Stimulated activated CD8-positive, alpha-beta memory T cell treated with anti-CD3 and anti-CD28 coated beads, Interleukin-4, amount 100 ng/mL, for 1 hour (primary cell): Measurements from ENCODE around the gene NFAT5.
"Not testable (repeated sequence)": the region's sequence is repeated elsewhere in the genome, so short reads cannot be mapped to it uniquely, and the experiment has no call there.

ENCODE experiments used
- DNase-seq, 2 donors: peaks; one replicate each; pipeline ENCODE4 v3.0.0-alpha.2; 2020; ENCODE audit warnings: low read depth in 2 of 2, low spot score in 1 of 2

Gene NFAT5

DNA sequence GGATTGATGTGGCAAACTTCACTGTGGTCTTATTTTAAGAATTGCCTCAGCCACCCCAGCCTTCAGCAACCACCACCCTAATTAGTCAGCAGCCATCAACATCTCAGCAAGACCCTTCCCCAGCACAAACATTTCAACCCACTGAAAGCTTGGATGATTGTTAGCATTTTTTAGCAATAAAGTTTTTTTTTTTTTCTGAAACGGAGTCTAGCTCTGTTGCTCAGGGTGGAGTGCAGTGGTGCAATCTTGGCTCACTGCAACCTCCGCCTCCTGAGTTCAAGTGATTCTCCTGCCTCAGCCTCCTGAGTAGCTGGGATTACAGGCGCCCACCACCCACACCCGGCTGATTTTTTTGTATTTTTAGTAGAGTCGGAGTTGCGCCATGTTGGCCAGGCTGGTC lies 19.1 kb upstream of the NFAT5 start:
- not testable (repeated sequence) for DNase-seq

DNA sequence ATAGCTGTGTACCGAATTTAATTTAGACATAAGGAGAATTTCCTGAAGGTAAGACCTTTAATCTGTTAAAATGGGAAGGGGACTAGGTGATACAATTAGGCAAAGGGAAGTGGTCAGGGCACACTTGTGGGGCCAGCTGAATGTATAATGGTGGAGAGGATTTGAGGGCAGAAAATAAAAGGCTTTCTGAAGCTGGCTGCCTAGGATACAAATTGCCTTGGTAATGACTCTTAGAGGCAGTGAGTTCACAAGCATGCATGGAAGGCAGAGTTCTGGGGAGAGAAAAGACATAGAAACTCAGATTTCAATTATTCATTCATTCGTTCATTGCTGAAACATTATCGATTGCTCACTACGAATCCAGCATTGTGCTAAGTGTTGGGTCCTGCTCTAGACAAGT lies 12.4 kb upstream of the NFAT5 start:
- no peak for DNase-seq

DNA sequence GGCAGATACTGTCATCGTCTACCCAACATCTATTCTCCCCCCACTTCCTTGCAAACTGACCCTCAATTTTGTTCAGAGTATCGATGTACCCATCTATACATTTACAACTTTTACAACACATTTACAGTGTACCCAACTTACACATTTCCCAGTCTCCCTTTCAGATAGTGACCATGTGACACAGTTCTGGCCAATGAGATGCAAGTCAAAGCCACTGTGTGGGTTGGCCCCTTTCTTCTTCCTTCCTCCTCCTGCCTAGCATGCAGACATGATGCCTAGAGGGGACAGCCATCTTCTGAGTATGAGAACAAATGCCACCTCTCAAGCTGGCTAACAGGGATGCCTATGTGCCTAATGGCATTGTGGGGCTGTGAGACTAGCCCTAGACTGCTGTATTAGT lies 11.3 kb upstream of the NFAT5 start:
- DNase-seq, result no peak

DNA sequence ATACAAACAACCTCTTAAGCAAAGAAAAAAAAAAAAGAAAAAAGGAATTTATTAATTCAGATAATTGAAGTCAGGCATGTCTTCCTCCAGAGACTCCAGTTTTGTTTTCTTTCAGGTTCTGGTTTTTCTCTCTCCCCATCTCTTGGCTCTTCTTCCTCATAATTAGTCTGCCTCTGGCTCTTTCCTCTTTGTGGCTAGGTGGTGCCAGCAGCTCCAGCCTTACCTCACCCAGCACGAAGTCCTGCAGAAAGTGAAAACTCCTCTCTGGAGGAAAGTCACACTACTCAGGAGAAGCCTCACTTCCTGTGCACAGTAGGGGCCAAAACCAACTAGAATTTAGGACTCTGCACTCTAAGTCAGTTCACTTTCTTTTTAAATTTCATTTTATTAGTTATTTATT lies 10.3 kb upstream of the NFAT5 start:
- no peak for DNase-seq

DNA sequence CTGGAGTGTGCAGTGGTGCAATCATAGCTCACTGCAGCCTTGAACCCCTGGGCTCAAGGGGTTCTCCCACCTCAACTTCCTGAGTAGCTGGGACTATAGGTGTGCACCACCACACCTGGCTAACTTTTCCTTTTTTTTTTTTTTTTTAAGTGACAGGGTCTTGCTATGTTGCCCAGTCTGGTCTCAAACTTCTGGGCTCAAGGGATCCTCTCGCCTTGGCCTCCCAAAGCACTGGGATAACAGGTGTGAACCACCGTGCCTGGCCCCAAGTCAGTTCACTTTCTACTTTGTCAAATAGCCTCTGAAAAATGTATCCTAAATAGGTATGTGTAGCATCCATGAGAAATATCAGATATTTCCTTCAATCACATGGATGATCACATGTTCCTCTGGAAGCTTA lies 9.9 kb upstream of the NFAT5 start:
- DNase-seq, result no peak

DNA sequence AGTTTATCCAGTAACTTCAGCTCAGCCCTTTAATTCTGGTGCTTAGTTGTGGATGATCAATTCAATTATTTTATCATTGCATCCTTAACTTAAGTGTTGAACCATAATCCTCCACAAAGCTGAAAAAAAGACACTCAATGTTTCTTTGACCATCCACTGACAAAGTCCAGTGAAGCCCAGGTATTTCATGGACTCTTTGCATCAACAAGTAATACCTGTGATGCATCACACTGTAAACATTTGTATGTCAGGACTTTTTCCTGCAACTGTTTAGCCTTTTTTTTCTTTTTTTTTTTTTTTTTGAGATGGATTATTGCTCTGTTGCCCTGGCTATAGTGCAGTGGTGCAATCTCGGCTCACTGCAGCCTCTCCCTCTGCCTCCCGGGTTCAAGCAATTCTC lies 6.6 kb upstream of the NFAT5 start:
- DNase-seq, result no peak

DNA sequence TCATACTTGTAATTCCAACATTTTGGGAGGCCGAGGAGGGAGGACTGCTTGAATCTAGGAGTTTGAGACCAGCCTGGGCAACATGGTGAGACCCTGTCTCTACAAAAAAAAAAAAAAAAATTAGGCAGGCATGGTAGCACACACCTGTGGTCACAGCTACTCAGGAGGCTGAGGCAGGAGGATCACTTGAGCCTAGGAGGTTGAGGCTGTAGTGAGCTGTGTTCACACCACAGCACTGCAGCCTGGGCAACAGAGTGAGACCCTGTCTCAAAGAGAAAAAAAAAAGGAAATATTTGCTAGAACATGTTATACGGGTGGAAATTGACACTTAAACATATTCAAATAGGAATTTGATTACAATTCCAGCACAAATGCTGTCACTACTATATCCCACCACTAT lies 4.4 kb upstream of the NFAT5 start:
- not testable (repeated sequence) for DNase-seq

DNA sequence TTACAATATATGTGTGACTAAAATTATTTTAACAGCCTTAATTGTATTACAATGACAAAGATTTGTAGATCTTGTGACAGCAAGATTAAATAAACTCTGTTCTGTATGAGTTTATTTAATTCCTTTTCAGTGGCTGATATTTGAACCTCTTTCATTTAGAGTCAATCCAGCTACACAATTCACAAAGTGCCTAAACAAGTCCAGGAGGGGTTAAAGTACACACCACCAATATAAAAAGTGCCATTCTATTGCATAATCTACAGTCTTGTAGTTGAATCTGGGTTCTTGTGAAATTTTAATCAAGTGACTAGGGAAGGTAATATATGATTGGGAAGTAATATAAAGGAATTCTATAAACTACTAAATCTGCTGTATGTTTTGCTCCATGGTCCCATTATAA lies 3.9 kb upstream of the NFAT5 start:
- DNase-seq, result no peak

DNA sequence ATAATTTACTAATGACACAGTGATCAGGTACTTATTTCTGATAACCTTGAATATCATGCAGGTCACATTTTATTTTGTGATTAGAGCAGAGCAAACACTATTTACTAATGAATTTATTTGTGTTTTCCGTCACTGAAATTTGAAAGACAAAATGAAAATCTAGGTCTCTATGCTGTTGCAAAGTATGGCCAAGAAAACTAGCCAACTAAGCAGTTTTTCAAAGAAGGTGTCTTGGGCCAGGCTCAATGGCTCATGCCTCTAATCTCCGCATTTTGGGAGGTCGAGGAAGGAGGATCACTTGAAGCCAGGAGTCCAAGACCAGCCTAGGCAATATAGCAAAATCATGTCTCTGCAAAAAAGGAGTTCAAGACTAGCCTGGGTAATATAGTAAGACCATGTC lies 3.0 kb upstream of the NFAT5 start:
- DNase-seq, result no peak

DNA sequence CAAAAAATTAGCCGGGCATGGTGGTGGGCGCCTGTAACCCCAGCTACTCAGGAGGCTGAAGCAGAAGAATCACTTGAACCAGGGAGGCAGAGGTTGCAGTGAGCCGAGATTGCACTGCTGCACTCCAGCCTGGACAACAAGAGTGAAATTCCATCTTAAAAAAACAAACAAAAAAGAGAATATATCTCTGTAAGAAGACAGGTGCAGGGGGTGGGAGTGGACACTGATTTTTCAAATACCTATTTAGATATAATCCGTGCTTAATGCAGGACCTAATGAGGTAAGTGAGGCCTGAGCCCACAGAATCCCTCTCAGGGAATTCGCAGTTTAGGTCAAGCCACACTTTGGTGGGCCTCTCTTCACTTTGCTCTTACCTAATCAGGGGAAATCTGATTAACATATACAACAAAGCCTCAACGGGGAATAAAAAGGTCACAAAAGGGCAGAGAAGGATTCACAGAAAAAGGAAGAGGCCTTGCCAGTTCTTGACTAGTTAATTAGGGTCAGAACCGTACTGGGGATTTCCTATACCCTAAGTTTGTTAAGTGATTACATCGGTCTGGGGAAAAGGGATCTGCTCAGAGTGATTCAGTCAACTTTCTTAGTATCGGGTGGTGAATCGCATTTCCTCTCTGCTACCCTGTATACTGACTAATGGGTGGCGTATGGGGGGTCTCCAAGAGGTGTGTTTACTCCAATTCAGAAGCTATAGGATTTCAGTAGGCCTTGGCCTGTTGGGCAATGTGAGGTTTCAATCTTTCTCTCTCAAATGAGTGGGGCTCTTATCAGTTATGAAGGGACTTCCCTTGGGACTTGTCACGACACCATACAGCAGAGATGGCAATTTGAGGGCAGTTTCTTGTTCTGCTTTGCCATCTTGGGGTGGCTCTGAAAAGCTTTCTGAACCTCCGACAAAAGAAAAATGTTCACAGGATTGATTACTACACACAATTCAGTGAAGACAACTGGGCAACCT lies 1.9 kb upstream of the NFAT5 start:
- DNase-seq, result peak in 1 of 2 donors; percentile 35

DNA sequence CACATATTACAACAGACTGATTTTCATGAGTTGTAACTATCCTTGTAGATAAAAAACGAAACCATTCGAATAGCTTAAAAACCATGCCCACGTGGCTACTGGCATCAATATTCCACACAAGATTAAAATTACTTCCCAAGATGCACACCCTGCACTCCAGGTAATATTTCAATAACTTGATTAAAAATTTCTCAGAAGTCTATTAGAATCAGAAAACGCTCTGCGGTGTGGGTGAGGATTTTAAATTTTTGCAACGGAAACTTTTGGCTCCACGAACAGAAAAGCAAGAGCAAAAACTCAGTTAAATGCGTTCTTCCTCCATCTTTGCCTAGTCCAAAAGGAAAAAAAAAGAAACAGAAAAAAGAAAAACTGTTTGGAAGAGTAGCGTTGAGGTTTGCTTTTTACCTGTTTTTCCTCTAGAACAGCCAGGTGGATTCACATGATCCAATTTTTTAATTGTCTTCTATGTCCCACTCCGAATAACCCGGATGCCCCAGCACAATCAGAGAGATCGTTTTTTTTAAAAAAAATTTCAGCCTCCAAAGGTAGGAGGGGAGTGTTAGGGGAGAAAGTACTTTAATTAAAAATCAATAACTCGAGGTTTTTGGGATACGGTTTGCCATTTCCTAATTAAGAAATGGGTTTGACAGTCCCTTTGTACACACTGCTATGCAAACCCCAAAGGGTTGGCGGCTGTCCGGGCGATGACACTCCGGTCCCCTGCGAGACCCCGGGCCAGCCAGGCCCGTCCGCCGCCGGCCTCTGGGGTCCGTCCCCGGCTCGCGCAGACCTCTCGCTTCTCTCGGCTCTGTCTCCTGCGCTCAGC lies 708 bp upstream of the NFAT5 start:
- DNase-seq, result no peak

DNA sequence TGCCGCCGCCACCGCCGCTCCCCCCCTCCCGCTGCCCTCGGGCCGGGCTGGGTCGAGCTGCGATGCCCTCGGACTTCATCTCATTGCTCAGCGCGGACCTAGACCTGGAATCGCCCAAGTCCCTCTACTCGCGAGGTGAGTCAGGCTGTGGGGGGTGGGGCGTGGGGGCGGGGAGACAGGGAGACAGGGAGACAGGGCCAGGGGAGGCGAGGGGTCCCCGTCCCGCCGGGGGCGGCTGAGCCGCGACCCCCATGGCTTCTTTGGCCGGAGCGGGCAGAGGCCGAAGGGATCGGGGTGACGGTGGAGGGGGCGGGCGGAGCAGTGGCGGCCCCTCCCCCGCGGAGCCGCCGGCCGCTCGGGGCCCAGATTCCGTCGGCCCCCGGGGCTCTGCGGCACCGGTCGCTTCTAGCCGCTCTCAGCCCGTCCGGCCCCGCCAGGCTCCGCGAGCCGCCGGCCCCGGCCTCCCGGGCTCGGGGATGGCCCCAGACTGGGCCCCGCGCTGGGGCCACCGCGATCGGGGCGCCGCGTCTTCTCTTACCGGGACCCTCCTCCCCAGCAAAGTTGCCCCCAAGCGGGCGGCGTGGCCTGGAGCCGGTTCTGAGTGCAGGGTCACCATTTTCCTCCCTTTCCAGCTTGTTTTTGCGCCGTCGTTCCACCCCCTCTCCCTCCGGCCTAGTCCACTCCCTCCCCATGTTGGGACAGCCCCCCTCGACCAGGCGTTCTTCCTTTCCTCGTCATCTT lies 644 bp downstream of the NFAT5 start:
- DNase-seq, result no peak

DNA sequence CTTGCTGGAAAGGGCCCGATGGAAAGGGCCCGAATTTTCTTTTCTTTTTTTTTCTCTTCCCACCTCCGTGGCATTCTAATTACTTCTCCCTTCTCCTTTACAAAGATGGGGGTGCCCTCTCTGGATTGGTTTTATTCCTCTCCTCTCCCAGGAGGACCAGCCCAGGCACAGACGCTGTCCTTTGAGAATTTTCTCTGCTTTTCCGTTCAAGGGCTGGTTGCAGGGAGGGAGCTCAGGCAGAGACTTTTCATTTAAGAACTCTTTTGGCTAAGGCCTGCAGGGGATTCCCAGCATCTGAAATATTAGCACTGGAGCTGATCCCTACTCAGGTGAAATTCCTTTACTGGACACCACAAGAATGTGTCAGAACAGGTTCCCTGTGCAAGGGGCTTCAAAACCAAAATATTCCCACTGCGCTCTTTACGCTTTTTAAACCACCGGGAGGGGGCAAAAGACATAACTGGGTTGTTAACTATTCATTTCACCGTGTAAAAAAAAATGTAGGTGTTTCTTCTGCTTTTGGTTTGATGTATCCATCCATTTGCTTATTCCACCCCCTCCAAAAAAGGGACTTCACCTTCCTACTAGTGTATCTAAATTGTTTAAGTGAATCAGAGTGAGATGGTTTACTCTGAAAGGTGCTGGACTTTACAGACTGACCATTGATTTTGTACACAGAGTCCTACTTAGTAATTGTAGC lies 1.4 kb downstream of the NFAT5 start:
- no peak for DNase-seq

DNA sequence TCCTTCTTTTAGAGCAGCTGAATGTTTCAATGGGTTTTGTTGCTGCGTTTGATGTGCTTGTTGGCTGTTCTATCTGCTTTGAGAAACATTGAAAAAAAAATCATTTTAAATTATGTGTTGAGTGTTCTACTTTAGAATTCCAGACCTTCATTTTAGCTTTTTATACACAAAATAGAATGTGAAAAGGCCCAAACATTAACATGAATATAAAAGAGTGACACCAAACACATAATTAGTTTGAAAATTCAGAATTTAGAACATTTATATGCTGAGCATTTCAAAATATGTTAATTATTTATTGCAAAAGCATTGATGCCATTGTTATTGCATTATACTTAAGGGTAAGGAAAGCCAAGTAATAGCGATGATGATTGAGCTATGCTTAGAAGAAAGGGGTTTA lies 2.9 kb downstream of the NFAT5 start:
- no peak for DNase-seq

DNA sequence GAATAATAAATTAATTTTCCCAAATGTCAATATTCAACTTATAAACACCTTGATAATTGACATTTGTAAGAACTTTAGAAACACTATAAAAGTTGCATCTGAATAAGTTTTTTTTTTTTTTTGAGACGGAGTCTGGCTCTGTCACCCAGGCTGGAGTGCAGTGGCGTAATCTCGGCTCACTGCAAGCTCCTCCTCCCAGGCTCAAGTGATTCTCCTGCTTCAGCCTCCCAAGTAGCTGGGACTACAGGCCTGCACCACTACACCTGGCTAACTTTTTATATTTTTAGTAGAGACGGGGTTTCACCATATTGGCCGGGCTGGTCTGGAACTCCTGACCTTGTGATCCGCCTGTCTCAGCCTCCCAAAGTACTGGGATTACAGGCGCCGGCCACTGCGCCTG lies 13.0 kb downstream of the NFAT5 start:
- not testable (repeated sequence) for DNase-seq

DNA sequence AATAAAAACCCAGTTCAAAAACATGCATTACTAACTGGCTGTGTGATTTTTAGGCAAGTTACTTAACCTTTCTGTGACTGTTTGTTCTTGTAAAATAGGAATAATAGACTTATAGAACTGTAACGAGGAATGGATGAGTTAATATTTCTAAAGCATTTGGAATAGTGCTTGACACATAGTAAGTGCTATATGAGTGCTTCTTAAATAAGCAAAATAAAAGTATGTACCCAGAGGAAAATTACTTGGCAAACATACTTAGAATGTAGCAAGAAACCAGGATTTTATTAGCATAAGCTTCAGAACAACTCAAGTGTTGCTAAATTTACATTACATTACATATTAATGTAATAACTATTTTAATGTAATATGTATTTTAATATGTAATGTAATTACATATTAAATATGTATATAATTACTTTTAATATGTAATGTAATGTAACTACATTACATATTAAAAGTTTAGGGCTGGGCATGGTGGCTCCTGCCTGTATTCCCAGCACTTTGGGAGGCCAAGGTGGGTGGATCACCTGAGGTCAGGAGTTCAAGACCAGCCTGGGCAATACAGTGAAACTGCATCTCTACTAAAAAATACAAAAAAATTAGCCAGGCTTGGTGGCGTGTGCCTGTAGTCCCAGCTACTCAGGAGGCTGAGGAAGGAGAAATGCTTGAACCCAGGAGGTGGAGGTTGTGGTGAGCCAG lies 14.2 kb downstream of the NFAT5 start:
- no peak for DNase-seq

DNA sequence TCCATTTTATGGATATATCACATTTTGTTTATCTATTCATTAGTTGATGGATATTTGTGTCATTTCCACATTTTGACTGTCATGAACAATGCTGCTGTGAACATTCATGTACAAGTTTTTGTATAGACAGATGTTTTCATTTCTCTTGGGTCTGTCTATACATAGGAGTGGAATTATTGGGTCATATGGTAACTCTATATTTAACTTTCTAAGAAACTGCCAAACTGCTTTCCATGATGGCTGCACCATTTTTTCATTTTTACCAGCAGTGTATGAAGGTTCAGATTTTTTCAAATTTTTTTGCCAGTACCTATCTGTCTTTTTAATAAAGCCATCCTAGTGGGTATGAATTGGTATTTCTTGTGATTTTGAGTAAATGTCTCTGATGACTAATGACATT lies 15.5 kb downstream of the NFAT5 start:
- no peak for DNase-seq

DNA sequence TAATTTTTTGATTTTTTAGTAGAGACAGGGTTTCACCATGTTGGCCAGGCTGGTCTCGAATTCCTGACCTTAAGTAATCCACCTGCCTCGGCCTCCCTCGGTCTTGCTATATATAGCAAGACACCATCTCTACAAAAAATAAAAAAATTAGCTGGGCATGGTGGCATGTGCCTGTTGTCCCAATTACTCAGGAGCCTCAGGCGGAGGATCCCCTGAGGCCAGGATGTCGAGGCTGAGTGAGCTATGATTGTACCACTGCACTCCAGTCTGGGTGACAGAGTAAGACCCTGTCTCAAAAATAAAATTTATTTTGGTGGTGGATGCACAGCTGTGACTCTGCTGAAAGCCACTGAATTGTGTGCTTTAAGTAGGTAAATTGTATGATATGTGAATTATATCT lies 18.7 kb downstream of the NFAT5 start:
- DNase-seq, result not testable (repeated sequence)

DNA sequence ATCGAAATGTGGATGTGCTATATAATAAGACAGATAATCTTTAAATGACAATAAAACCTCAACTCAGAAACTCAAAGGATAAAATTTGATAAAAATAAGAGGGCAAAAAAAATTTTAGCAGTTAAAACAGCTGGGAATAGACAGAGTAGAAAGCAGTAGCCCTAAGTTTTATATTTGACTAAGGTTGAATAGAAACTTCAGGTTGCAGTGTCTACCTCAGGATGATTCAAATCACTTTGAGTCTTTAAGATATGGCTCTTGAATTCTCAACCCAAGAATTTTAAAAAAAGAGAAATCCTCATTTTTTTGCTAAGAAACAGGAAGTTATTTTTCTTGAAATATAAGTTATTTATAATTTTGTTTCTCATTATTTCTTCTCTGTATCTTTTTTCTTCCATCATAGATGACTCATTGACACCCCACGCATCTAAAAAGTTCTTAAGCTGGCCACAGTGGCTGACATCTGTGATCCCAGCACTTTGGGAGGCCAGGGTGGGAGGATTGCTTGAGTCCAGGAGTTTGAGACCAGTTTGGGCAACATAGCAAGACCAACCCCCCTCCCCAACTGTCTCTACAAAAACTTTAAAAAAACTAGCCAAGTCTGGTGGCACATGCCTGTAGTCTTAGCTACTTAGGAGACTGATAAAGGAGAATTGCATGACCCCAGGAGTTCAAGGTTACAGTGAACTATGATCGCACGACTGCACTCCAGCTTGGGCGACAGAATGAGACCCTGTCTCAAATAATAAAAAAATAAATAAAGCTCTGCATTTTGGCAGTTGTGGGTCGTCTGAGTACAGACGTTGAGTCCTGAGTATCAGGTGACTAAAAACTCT lies 23.9 kb downstream of the NFAT5 start:
- no peak for DNase-seq
